Endothelial cell of umbilical vein (primary cell): Measurements from ENCODE around the gene SLC10A4. TPM values are rescaled to one million over a fixed set of nuclear protein-coding genes. Genes with fewer than 3 reads are reported as not detected.

Experiments used
- BruUV-seq: library from RNA; stranded (reverse); fragments of 400-500 nt; replicated peaks from 2 replicates; lab custom pipeline; 2021; lab: Mats Ljungman, UMichigan
- CTCF ChIA-PET: fragments of 300-600, 350-600 bp; sonication (Branson Sonifier 250); formaldehyde crosslinking; loops from one replicate; lab custom pipeline; 2021; ENCODE audit warnings: antibody characterized with exemption, inconsistent platforms; lab: Charles Lee
- POLR2A ChIA-PET: fragments of 300-600, 350-600 bp; sonication (Branson Sonifier 250); formaldehyde crosslinking; loops from one replicate; lab custom pipeline; 2021; ENCODE audit warnings: antibody characterized with exemption, inconsistent platforms; lab: Charles Lee
- DNase-seq: peaks from one replicate; pipeline ENCODE4 v3.0.0-alpha.2; 2011; ENCODE audit warnings: low read depth, low spot score
- FAIRE-seq: peaks from 2 replicates; lab custom pipeline; 2011; peaks lifted over from hg19 to GRCh38; lab: Jason Lieb, UNC
- H2AFZ ChIP-seq: 2 replicates; pipeline ENCODE4 v1.6.0; 2012; ENCODE audit warnings: low read depth, low read length, control low read depth, inconsistent platforms
- H3K27ac ChIP-seq: 2 replicates; pipeline ENCODE4 v1.5.1; 2011; ENCODE audit warnings: low read depth, mild to moderate bottlenecking, control low read depth, low read length, moderate library complexity; ENCODE audit not compliant: insufficient read depth
- H3K27me3 ChIP-seq, 2 experiments: 2 replicates each; pipeline versions ENCODE4 v1.6.0 to v1.6.1; 2011; ENCODE audit warnings: low read length in 2 of 2, mixed read lengths in 1 of 2; ENCODE audit not compliant: control insufficient read depth in 2 of 2, insufficient read depth in 2 of 2
- H3K36me3 ChIP-seq, 2 experiments: 2 replicates in 1 of 2; 3 replicates in 1 of 2; pipeline ENCODE4 v1.5.1; 2011; ENCODE audit warnings: low read length in 2 of 2, mild to moderate bottlenecking in 1 of 2, moderate library complexity in 1 of 2; ENCODE audit not compliant: control insufficient read depth in 2 of 2, insufficient read depth in 2 of 2; ENCODE audit errors: extremely low read depth in 1 of 2
- H3K4me1 ChIP-seq: 3 replicates; pipeline ENCODE4 v1.5.1; 2011; ENCODE audit warnings: mild to moderate bottlenecking, low read length; ENCODE audit not compliant: control insufficient read depth, insufficient read depth; ENCODE audit errors: extremely low read depth
- H3K4me2 ChIP-seq: 2 replicates; pipeline ENCODE4 v1.6.1; 2011; ENCODE audit warnings: low read length, control low read depth, mixed read lengths; ENCODE audit not compliant: insufficient read depth
- H3K4me3 ChIP-seq, 3 experiments: fragments of 200-600 bp in 1 of 3; sonication (generic), shearing (Covaris generic) in 1 of 3; replicated peaks in 1 of 3; 2 replicates each; pipeline ENCODE4 v1.5.1; 2011 to 2016; ENCODE audit warnings: control low read depth in 3 of 3, low read length in 3 of 3, mild to moderate bottlenecking in 2 of 3, inconsistent platforms in 1 of 3, low read depth in 1 of 3, moderate library complexity in 1 of 3; ENCODE audit not compliant: insufficient read depth in 1 of 3
- H3K79me2 ChIP-seq: 2 replicates; pipeline ENCODE4 v1.6.0; 2012; ENCODE audit warnings: low read length, inconsistent platforms; ENCODE audit not compliant: control insufficient read depth, insufficient read depth
- H3K9ac ChIP-seq: replicated peaks from 2 replicates; pipeline ENCODE3; 2011; ENCODE audit warnings: low read length, control low read depth; ENCODE audit not compliant: insufficient read depth; ENCODE audit errors: extremely low read depth
- H3K9me1 ChIP-seq: replicated peaks from 3 replicates; pipeline ENCODE4 v1.6.0; 2011; ENCODE audit warnings: mild to moderate bottlenecking, low read length; ENCODE audit not compliant: control insufficient read depth, insufficient read depth; ENCODE audit errors: extremely low read depth
- H3K9me3 ChIP-seq: replicated peaks from 2 replicates; pipeline ENCODE4 v1.5.1; 2012; ENCODE audit warnings: low read length, inconsistent platforms; ENCODE audit not compliant: control insufficient read depth, insufficient read depth
- H4K20me1 ChIP-seq: replicated peaks from 2 replicates; pipeline ENCODE3; 2011; ENCODE audit warnings: mild to moderate bottlenecking, low read length; ENCODE audit not compliant: control insufficient read depth, insufficient read depth; ENCODE audit errors: extremely low read depth
- CTCF ChIP-seq, 2 donors: IDR thresholded peaks; 1 replicate in 1 of 2; 2 replicates in 1 of 2; pipeline ENCODE4 v1.5.1; 2011; ENCODE audit warnings: low read length in 2 of 2, mild to moderate bottlenecking in 2 of 2, moderate library complexity in 2 of 2, control low read depth in 1 of 2, inconsistent platforms in 1 of 2, low read depth in 1 of 2; ENCODE audit not compliant: insufficient read depth in 1 of 2; ENCODE audit errors: extremely low read depth in 1 of 2
- EZH2 ChIP-seq: IDR thresholded peaks from 2 replicates; pipeline ENCODE4 v1.6.1; 2012; ENCODE audit warnings: borderline replicate concordance, low read depth, mild to moderate bottlenecking, moderate library complexity, low read length, inconsistent platforms; ENCODE audit not compliant: severe bottlenecking
- FOS ChIP-seq: IDR thresholded peaks from 2 replicates; pipeline ENCODE4 v1.6.1; 2011; ENCODE audit warnings: mild to moderate bottlenecking, low read length, moderate library complexity, borderline replicate concordance; ENCODE audit not compliant: insufficient read depth
- GATA2 ChIP-seq: IDR thresholded peaks from 2 replicates; pipeline ENCODE4 v1.7.0; 2011; ENCODE audit warnings: low read depth, mild to moderate bottlenecking, moderate library complexity, mixed read lengths, low read length; ENCODE audit not compliant: insufficient read length, insufficient read depth
- JUN ChIP-seq: IDR thresholded peaks from 2 replicates; pipeline ENCODE4 v1.6.1; 2011; ENCODE audit warnings: borderline replicate concordance, low read depth; ENCODE audit not compliant: insufficient read length, insufficient read depth
- MAX ChIP-seq: IDR thresholded peaks from 2 replicates; pipeline ENCODE4 v1.6.1; 2011; ENCODE audit not compliant: insufficient read depth, insufficient read length
- MYC ChIP-seq: IDR thresholded peaks from one replicate; pipeline ENCODE4 v1.6.1; 2011; ENCODE audit warnings: mild to moderate bottlenecking, low read depth, low read length
- POLR2A ChIP-seq: IDR thresholded peaks from 2 replicates; pipeline ENCODE4 v1.6.1; 2012; ENCODE audit warnings: low read depth, mild to moderate bottlenecking, control low read depth, low read length
- POLR2AphosphoS5 ChIP-seq: IDR thresholded peaks from 2 replicates; pipeline ENCODE4 v1.6.1; 2012; ENCODE audit warnings: low read depth, mild to moderate bottlenecking, control low read depth, low read length, moderate library complexity; ENCODE audit not compliant: insufficient read depth
- dilution Hi-C: fragments of 300-500 bp; cut with MboI; formaldehyde crosslinking; loops from one replicate; pipeline ENCODE4 v1.15.0; 2019; ENCODE audit warnings: low sequenced_read_pairs; ENCODE audit not compliant: extremely low pct_ligation_motif_present
- intact Hi-C: fragments of 100-400 bp; cut with micrococcal nuclease; formaldehyde crosslinking; loops from one replicate; pipeline ENCODE4 v1.10.0; 2022
- polyA plus RNA-seq, 4 experiments: library from polyadenylated mRNA; depleted of rRNA in 3 of 4; stranded (reverse) in 3 of 4; unstranded in 1 of 4; fragments of >200 nt; gene quantifications; 2 replicates each; pipeline versions ENCODE4 v1.2.1 to v1.2.3, GENCODE V29; 2011 to 2012; ENCODE audit warnings: missing spikeins in 1 of 4
- total RNA-seq: library from RNA; stranded (reverse); gene quantifications from 2 replicates; pipeline ENCODE4 v1.2.3, GENCODE V29; 2021

Gene SLC10A4
- total and polyA plus RNA-seq, 2 donors (not counting 3 experiments of a cell fraction or from before 2014, with no cell fraction given), result 0.06 TPM; not detected in 1

DNA sequence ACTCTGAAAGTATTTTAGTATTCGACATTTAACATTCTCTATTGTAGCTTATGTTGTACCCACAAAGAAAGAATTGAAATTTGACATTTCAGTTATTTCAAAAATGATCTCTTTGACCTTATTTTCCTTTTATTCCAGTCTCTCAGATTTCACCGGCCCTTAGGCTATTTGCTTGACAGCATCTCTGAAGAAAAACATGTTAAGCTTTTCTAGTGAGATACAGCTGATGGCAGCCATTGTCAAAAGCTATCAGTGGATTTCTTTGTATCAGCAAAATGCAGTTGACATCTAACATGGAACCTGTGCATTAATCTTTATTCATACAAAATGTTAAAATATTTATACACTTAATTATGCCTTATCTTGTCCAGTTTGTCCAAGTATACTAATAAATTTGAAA lies 23.6 kb downstream of the SLC10A4 start:
- peaks cover 8 to 20% of the 10 kb centered on the region in 2 experiments for H3K36me3 ChIP-seq
- CTCF ChIA-PET, result interaction anchor here (1.1 kb wide), 1 partner anchor 34 kb away, joined by 3 read pairs; no protein-coding TSS in a partner anchor
- no peaks in the 10 kb centered on the region for H3K79me2 ChIP-seq
- H3K9me1 ChIP-seq, result no peaks in the 10 kb centered on the region
- H3K4me2 ChIP-seq, result no peak overlapping the region
- H3K27me3 ChIP-seq, result no peaks in the 10 kb centered on the region
- H3K4me1 ChIP-seq, result no peaks in the 10 kb centered on the region
- BruUV-seq, result no TSS peak
- TF ChIP-seq FOS (no peak), JUN (no peak), GATA2 (no peak), CTCF (IDR thresholded peaks at IDR 0.05; ENCODE audit: extremely low read depth in 1 of 2, insufficient read depth in 1 of 2, low read depth in 1 of 2, low read length in 2 of 2) (no peak), EZH2 (no peak), POLR2A (no peak), MAX (no peak), POLR2AphosphoS5 (no peak), MYC (no peak)
- FAIRE-seq (no peak), DNase-seq (no peak)
- intact Hi-C loops, result no loop called here
- no peak overlapping the region for H3K4me3 ChIP-seq
- H3K9me3 ChIP-seq, result no peaks in the 10 kb centered on the region
- POLR2A ChIA-PET, result no interaction called here
- no peak overlapping the region for H3K9ac ChIP-seq
- dilution Hi-C loops, result no loop called here
- no peak overlapping the region for H3K27ac ChIP-seq
- no peaks in the 10 kb centered on the region for H4K20me1 ChIP-seq
- H2AFZ ChIP-seq, result no peak overlapping the region
